ENCODE data around the gene SLC16A3.

SLC16A3 gene

DNA sequence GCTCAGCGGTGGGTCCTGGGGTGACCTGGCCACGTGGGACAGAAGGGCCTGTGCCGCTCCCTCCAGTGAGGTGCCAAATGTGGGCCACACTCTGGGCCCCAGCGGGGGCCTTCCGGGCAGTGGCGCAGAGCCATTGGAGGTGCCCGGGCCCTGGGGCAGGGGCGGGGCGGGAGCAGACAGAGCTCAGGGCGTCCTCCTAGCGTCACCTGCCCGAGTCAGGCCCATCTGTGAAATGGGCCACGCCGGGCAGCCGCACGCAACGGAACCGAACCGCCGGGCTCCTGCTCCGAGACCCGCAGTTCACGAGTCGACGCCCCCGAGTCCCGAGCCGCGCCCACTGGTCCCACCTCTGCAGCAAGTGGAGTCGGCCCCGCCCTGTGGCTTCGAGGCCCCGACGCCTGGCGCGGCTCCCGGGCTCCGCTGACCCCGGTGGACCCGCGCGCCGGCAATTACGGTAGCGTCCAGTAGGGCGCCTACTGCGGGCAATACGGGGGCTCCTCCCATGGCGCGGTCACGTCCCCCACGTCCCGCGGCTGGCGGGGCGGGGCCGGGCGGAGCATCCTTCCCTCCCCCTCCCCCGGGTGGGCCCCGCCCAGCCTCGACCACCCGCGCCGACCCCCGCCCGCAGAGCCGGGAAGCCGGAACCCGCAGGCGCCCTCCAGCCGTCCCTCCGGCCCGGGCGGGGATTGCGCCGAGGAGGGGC, 1.9 kb downstream of the SLC16A3 start:
- H3K4me1 ChIP-seq (ENCODE audit: low read length) = peaks cover 12% of the 10 kb centered on the region
- no peak overlapping the region for H2AFZ ChIP-seq (ENCODE audit: low read length)
- H3K4me3 ChIP-seq (ENCODE audit: low read length) = peak overlapping the region; percentile 25; the same call in 1 of the 2 replicates
- H3K4me2 ChIP-seq (ENCODE audit: low read depth, low read length) = peak overlapping the region; percentile 55; the same call in 1 of the 2 replicates
- H3F3A ChIP-seq (ENCODE audit: insufficient read depth, low read length) = peaks cover 6% of the 10 kb centered on the region
- DNase-seq = peak; percentile 27
- no peaks in the 10 kb centered on the region for H3K36me3 ChIP-seq (replicated peaks; ENCODE audit: insufficient read depth, low read length)
- H3K9me2 ChIP-seq (replicated peaks; ENCODE audit: insufficient read depth, low read length) = no peaks in the 10 kb centered on the region
- no peaks in the 10 kb centered on the region for H3K9me3 ChIP-seq (replicated peaks; ENCODE audit: insufficient read depth, low read length)
- no peak overlapping the region for H3K27ac ChIP-seq (ENCODE audit: low read length)
- 0 out of 2 replicates have a peak, but pooled peaks have one; percentile 10 for TF ChIP-seq CTCF (IDR thresholded peaks at IDR 0.05; ENCODE audit: low read length)
- no peak for TF ChIP-seq EZH2phosphoT487 (IDR thresholded peaks at IDR 0.05; ENCODE audit: low read length)
- H3K27me3 ChIP-seq (replicated peaks; ENCODE audit: insufficient read depth, low read length) = no peaks in the 10 kb centered on the region
- H3K9ac ChIP-seq (ENCODE audit: low read length) = no peak overlapping the region
- no peaks in the 10 kb centered on the region for H4K20me1 ChIP-seq (ENCODE audit: insufficient read depth, low read length)
- 0 out of 2 replicates have a peak, but pooled peaks cover 5% of the 10 kb centered on the region for H3K79me2 ChIP-seq (ENCODE audit: low read length)

DNA sequence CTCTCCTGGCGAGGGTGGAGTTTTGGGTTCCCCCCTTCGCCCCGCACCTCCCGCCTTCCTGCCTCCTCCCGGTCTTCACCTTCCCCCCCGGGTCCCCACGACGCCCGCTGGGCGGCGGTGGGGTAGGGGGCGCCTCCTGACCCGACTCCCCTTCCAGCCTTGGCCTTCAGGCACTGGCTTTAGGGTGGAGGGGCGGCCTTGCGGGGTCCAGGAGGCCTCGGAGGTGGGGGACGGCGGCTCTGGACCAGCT, 2.4 kb downstream of the SLC16A3 start:
- peaks cover 6% of the 10 kb centered on the region for H3F3A ChIP-seq (ENCODE audit: insufficient read depth, low read length)
- 0 out of 2 replicates have a peak, but pooled peaks cover 5% of the 10 kb centered on the region for H3K79me2 ChIP-seq (ENCODE audit: low read length)
- no peak overlapping the region for H3K9ac ChIP-seq (ENCODE audit: low read length)
- DNase-seq = no peak
- H2AFZ ChIP-seq (ENCODE audit: low read length) = no peak overlapping the region
- no peak overlapping the region for H3K4me3 ChIP-seq (ENCODE audit: low read length)
- TF ChIP-seq CTCF (IDR thresholded peaks at IDR 0.05; ENCODE audit: low read length) (no peak), EZH2phosphoT487 (IDR thresholded peaks at IDR 0.05; ENCODE audit: low read length) (no peak), EZH2 (optimal IDR thresholded peaks at IDR 0.05; ENCODE audit: low read depth, low read length) (no peak)
- H3K27me3 ChIP-seq (replicated peaks; ENCODE audit: insufficient read depth, low read length) = no peaks in the 10 kb centered on the region
- no peaks in the 10 kb centered on the region for H3K9me3 ChIP-seq (replicated peaks; ENCODE audit: insufficient read depth, low read length)
- H3K9me2 ChIP-seq (replicated peaks; ENCODE audit: insufficient read depth, low read length) = no peaks in the 10 kb centered on the region
- no peaks in the 10 kb centered on the region for H3K36me3 ChIP-seq (replicated peaks; ENCODE audit: insufficient read depth, low read length)
- no peaks in the 10 kb centered on the region for H4K20me1 ChIP-seq (ENCODE audit: insufficient read depth, low read length)
- H3K4me2 ChIP-seq (ENCODE audit: low read depth, low read length) = peak overlapping the region; percentile 55; the same call in 1 of the 2 replicates
- H3K4me1 ChIP-seq (ENCODE audit: low read length) = peaks cover 12% of the 10 kb centered on the region
- no peak overlapping the region for H3K27ac ChIP-seq (ENCODE audit: low read length)

DNA sequence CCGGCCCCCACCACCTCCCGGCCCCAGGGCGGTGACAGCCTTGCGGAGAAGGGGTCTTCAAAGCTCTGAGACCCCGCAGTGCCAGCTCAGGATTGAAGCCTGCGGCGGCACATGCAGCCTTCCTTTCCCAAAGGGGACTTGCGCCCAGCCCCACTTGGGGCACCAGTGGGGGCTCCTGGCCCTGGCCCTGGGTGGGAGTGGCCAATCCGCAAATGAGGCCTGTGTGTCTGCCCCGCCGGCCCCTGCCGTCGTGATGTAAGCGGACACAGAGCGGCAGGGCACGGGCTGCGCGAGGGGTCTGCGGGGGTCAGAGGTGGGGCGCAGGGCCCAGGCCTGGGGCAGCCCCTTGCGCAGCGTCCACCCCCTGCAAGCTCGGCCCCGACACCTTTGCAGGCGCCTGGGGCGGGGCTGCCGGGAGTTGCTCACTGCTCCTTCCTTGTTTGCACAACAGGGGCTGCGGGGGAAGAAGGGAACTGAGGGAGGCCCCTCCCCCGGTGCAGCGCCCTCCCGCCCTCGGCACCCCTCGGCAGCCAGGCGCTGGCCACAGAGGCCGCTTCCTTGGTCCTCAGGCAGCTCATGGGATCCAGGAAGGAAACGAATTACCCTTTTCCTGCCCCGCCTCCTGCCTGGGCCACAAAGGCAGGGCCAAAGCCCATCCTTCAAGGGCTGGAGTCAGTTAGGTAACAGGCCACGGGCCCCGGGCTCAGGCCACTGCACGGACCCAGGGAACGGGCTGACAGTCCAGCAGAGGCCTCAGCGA, 2.9 kb downstream of the SLC16A3 start:
- Histone ChIP-seq H3K4me1 (ENCODE audit: low read length) (peaks cover 12% of the 10 kb centered on the region), H3K27ac (ENCODE audit: low read length) (no peak overlapping the region), H3K4me3 (ENCODE audit: low read length) (no peak overlapping the region), H4K20me1 (ENCODE audit: insufficient read depth, low read length) (no peaks in the 10 kb centered on the region), H3F3A (ENCODE audit: insufficient read depth, low read length) (peaks cover 6% of the 10 kb centered on the region), H3K9me3 (replicated peaks; ENCODE audit: insufficient read depth, low read length) (no peaks in the 10 kb centered on the region), H3K9ac (ENCODE audit: low read length) (no peak overlapping the region), H3K36me3 (replicated peaks; ENCODE audit: insufficient read depth, low read length) (no peaks in the 10 kb centered on the region), H3K4me2 (ENCODE audit: low read depth, low read length) (peak overlapping the region; percentile 55; the same call in 1 of the 2 replicates), H3K79me2 (ENCODE audit: low read length) (0 out of 2 replicates have a peak, but pooled peaks cover 5% of the 10 kb centered on the region), H2AFZ (ENCODE audit: low read length) (no peak overlapping the region), H3K27me3 (replicated peaks; ENCODE audit: insufficient read depth, low read length) (no peaks in the 10 kb centered on the region), H3K9me2 (replicated peaks; ENCODE audit: insufficient read depth, low read length) (no peaks in the 10 kb centered on the region)
- TF ChIP-seq EZH2phosphoT487 (IDR thresholded peaks at IDR 0.05; ENCODE audit: low read length) = no peak
- no peak for TF ChIP-seq CTCF (IDR thresholded peaks at IDR 0.05; ENCODE audit: low read length)
- no peak for TF ChIP-seq EZH2 (optimal IDR thresholded peaks at IDR 0.05; ENCODE audit: low read depth, low read length)
- no peak for DNase-seq

Data from MM.1S (cell line).